Measurements from ENCODE around the gene CDX1.

CDX1 gene

DNA sequence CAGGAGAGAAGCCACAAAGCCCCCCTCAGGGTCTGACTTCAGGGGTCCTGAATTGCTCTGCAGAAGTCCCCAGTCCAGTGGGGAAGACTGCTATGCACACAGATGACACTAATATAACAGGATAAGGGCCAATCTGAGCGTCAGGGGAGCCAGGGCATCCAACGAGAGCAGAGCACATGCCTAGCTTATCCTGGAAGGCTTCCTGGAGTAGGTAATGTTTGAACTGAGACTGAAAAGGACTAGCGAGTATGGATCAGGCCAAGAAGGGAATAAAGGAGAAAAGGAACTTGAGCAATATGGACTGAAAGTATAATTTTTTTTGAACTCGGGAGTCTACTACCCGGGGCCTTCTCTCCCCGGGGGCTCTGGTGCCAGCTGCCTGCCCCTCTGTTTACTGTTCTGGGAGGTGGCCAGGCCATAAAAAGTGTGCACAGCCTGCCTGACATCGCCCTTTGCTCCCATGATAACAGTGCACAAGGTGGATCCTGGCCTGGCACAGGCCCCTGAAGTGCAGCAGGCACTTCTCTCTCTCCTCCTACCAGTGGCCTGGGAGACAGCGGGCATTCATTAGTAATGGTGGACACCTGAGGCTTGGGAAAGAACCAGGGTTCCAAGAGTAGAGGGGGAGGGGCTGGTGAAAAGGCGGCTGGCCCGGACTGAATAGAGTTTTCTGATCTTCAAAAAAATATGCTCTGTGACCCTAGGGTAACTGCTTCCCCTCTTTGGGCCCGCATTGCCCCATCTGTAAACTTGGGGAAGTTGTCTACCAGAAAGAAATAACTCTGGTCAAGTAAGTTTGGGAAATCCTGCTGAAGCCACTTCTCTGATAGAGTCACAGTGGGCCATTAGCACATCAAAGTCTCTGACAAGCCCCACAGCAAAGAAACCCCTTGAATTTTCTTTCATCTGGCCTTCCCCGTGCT is 18.7 kb downstream of the CDX1 start:
- TF ChIP-seq CTBP1 (IDR thresholded peaks at IDR 0.05; ENCODE audit: borderline replicate concordance) (no peak), NFRKB (IDR thresholded peaks at IDR 0.05) (no peak), L3MBTL2 (conservative IDR thresholded peaks at IDR 0.05) (no peak), ZNF384 (IDR thresholded peaks at IDR 0.05) (no peak), FOXA1 (IDR thresholded peaks at IDR 0.05) (no peak), ELF4 (IDR thresholded peaks at IDR 0.05) (no peak), HDGF (IDR thresholded peaks at IDR 0.05; ENCODE audit: borderline replicate concordance) (no peak), FOXM1 (IDR thresholded peaks at IDR 0.05; ENCODE audit: borderline replicate concordance) (no peak), SP1 (IDR thresholded peaks at IDR 0.05) (no peak), SUZ12 (IDR thresholded peaks at IDR 0.05) (no peak), LEF1 (IDR thresholded peaks at IDR 0.05; ENCODE audit: borderline replicate concordance) (no peak)
- TF ChIP-seq, protein P1, sequence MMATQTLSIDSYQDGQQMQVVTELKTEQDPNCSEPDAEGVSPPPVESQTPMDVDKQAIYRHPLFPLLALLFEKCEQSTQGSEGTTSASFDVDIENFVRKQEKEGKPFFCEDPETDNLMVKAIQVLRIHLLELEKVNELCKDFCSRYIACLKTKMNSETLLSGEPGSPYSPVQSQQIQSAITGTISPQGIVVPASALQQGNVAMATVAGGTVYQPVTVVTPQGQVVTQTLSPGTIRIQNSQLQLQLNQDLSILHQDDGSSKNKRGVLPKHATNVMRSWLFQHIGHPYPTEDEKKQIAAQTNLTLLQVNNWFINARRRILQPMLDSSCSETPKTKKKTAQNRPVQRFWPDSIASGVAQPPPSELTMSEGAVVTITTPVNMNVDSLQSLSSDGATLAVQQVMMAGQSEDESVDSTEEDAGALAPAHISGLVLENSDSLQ (IDR thresholded peaks at IDR 0.05): no peak
- POLR2A ChIA-PET: no interaction called here
- CTCF ChIA-PET: interaction anchor here (0.6 kb wide), 1 partner anchor 403 kb away, joined by 3 read pairs; no protein-coding TSS in a partner anchor
- no peak for DNase-seq (ENCODE audit: extremely low spot score)

- CTCF ChIA-PET: no interaction called here
- TF ChIP-seq FOXM1 (IDR thresholded peaks at IDR 0.05; ENCODE audit: borderline replicate concordance): no peak
- no peak for TF ChIP-seq ARNT (IDR thresholded peaks at IDR 0.05)
- TF ChIP-seq CTBP1 (IDR thresholded peaks at IDR 0.05; ENCODE audit: borderline replicate concordance): no peak
- no peak for TF ChIP-seq LEF1 (IDR thresholded peaks at IDR 0.05; ENCODE audit: borderline replicate concordance)
- TF ChIP-seq, protein P1 (IDR thresholded peaks at IDR 0.05): no peak
- TF ChIP-seq FOXA1 (IDR thresholded peaks at IDR 0.05): no peak
- TF ChIP-seq HDGF (IDR thresholded peaks at IDR 0.05; ENCODE audit: borderline replicate concordance): no peak
- TF ChIP-seq FOXK2 (IDR thresholded peaks at IDR 0.05): no peak
- TF ChIP-seq TARDBP (IDR thresholded peaks at IDR 0.05): no peak
- no peak for TF ChIP-seq BHLHE40 (IDR thresholded peaks at IDR 0.05; ENCODE audit: borderline replicate concordance)
- TF ChIP-seq ZNF384 (IDR thresholded peaks at IDR 0.05): no peak
- no peak for TF ChIP-seq ELF4 (IDR thresholded peaks at IDR 0.05)
- TF ChIP-seq L3MBTL2 (conservative IDR thresholded peaks at IDR 0.05): no peak
- POLR2A ChIA-PET: no interaction called here
- DNase-seq (ENCODE audit: extremely low spot score): no peak
Measured at GRCh38 chr5:150186137-150186536, 19.6 kb downstream of the CDX1 start.

- no peak for DNase-seq (ENCODE audit: extremely low spot score)
- TF ChIP-seq BHLHE40 (IDR thresholded peaks at IDR 0.05; ENCODE audit: borderline replicate concordance): no peak
- TF ChIP-seq SP1 (IDR thresholded peaks at IDR 0.05): no peak
- TF ChIP-seq ELF4 (IDR thresholded peaks at IDR 0.05): no peak
- TF ChIP-seq NFRKB (IDR thresholded peaks at IDR 0.05): no peak
- no peak for TF ChIP-seq FOXM1 (IDR thresholded peaks at IDR 0.05; ENCODE audit: borderline replicate concordance)
- TF ChIP-seq L3MBTL2 (conservative IDR thresholded peaks at IDR 0.05): no peak
- no peak for TF ChIP-seq CTBP1 (IDR thresholded peaks at IDR 0.05; ENCODE audit: borderline replicate concordance)
- TF ChIP-seq FOXA1 (IDR thresholded peaks at IDR 0.05): no peak
- TF ChIP-seq ARNT (IDR thresholded peaks at IDR 0.05): no peak
- TF ChIP-seq FOXK2 (IDR thresholded peaks at IDR 0.05): no peak
- TF ChIP-seq TARDBP (IDR thresholded peaks at IDR 0.05): no peak
- no peak for TF ChIP-seq ZNF384 (IDR thresholded peaks at IDR 0.05)
- no peak for TF ChIP-seq HDGF (IDR thresholded peaks at IDR 0.05; ENCODE audit: borderline replicate concordance)
- no peak for TF ChIP-seq SUZ12 (IDR thresholded peaks at IDR 0.05)
- TF ChIP-seq, protein P1 (IDR thresholded peaks at IDR 0.05): no peak
- no peak for TF ChIP-seq LEF1 (IDR thresholded peaks at IDR 0.05; ENCODE audit: borderline replicate concordance)
- POLR2A ChIA-PET: no interaction called here
- CTCF ChIA-PET: interaction anchor here (0.6 to 1.8 kb wide), 3 partner anchors 11 to 627 kb away, joined by 3 to 5 read pairs (median 4); no protein-coding TSS in a partner anchor
Measured at GRCh38 chr5:150186897-150187296, 20.3 kb downstream of the CDX1 start.

DNA sequence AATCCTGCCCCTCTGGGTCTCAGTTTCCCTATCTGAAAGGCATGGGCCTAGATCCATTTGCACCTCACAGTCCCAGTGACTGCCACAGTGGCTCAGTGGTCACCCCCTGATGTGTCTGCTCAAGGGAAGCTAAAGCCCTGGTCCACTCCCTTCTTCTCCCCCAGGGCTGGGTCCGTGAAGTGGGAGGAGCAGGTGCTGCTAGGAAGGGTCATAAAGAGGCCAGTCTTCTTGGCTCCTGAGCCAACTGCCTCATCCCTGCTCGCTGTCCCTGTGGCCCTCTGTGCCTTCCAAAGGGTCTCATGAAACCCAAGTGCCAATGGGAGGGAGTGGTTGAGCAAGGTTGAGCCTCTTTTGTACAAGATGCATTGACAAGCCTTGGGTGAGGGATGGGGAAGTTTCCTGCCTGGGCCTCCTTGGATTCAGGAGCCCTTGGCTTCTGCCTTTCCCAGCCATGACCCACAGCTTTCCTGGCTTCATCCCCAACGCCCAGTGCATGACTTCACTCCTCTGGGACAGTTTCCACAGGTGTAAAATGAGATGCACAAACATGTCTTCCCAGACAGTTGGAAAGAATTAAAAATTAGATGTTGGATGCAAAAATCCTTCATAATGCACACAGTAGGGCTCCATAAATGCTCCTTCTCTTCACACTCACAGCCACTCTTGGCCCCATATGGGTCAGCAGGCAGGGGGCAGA is 21.7 kb downstream of the CDX1 start:
- ChIA-PET POLR2A (no interaction called here), CTCF (interaction anchor here (1.8 kb wide), 1 partner anchor 26 kb away, joined by 5 read pairs; no protein-coding TSS in a partner anchor)
- no peak for TF ChIP-seq LEF1 (IDR thresholded peaks at IDR 0.05; ENCODE audit: borderline replicate concordance)
- no peak for TF ChIP-seq SP1 (IDR thresholded peaks at IDR 0.05)
- TF ChIP-seq ZNF384 (IDR thresholded peaks at IDR 0.05): no peak
- TF ChIP-seq ELF4 (IDR thresholded peaks at IDR 0.05): no peak
- TF ChIP-seq FOXA1 (IDR thresholded peaks at IDR 0.05): no peak
- TF ChIP-seq CTBP1 (IDR thresholded peaks at IDR 0.05; ENCODE audit: borderline replicate concordance): no peak
- TF ChIP-seq, protein P1 (IDR thresholded peaks at IDR 0.05): no peak
- no peak for TF ChIP-seq L3MBTL2 (conservative IDR thresholded peaks at IDR 0.05)
- TF ChIP-seq BHLHE40 (IDR thresholded peaks at IDR 0.05; ENCODE audit: borderline replicate concordance): no peak
- no peak for TF ChIP-seq TARDBP (IDR thresholded peaks at IDR 0.05)
- no peak for TF ChIP-seq SUZ12 (IDR thresholded peaks at IDR 0.05)
- no peak for TF ChIP-seq FOXK2 (IDR thresholded peaks at IDR 0.05)
- TF ChIP-seq NFRKB (IDR thresholded peaks at IDR 0.05): no peak
- TF ChIP-seq HDGF (IDR thresholded peaks at IDR 0.05; ENCODE audit: borderline replicate concordance): no peak
- TF ChIP-seq FOXM1 (IDR thresholded peaks at IDR 0.05; ENCODE audit: borderline replicate concordance): no peak
- TF ChIP-seq ARNT (IDR thresholded peaks at IDR 0.05): no peak
- no peak for DNase-seq (ENCODE audit: extremely low spot score)
